ENCODE measurements around the gene TAF4B.

Gene TAF4B

GRCh38 chr18:26206488-26206887, 19.8 kb upstream of the TAF4B start:
- Histone ChIP-seq H3K4me1 (ENCODE audit: insufficient read depth, low read length, severe bottlenecking) (no peaks in the 10 kb centered on the region), H3K4me3 (ENCODE audit: low read depth, low read length, poor library complexity, severe bottlenecking) (no peak overlapping the region), H2AFZ (ENCODE audit: low read length) (no peak overlapping the region), H3K27me3 (ENCODE audit: insufficient read depth, low read length) (no peaks in the 10 kb centered on the region), H4K20me1 (ENCODE audit: insufficient read depth, low read length) (no peaks in the 10 kb centered on the region), H3K27ac (ENCODE audit: low read depth, low read length, poor library complexity, severe bottlenecking) (no peak overlapping the region), H3F3A (ENCODE audit: insufficient read depth, low read length) (no peaks in the 10 kb centered on the region), H3K4me2 (ENCODE audit: low read length) (no peak overlapping the region), H3K9ac (ENCODE audit: low read length) (no peak overlapping the region), H3K9me3 (ENCODE audit: low read length) (no peaks in the 10 kb centered on the region), H3K9me2 (ENCODE audit: low read depth, low read length) (no peaks in the 10 kb centered on the region), H3K79me2 (ENCODE audit: insufficient read depth, low read length) (no peaks in the 10 kb centered on the region), H3K36me3 (ENCODE audit: insufficient read depth, low read length) (no peaks in the 10 kb centered on the region)
- TF ChIP-seq EZH2 (IDR thresholded peaks at IDR 0.05; ENCODE audit: borderline replicate concordance, low read length) (no peak), CTCF (IDR thresholded peaks at IDR 0.05; ENCODE audit: low read length) (no peak)

GRCh38 chr18:26207937-26208336, 18.3 kb upstream of the TAF4B start:
- no peaks in the 10 kb centered on the region for H3K4me1 ChIP-seq (ENCODE audit: insufficient read depth, low read length, severe bottlenecking)
- H3K27ac ChIP-seq (ENCODE audit: low read depth, low read length, poor library complexity, severe bottlenecking) = no peak overlapping the region
- no peak for TF ChIP-seq EZH2 (IDR thresholded peaks at IDR 0.05; ENCODE audit: borderline replicate concordance, low read length)
- TF ChIP-seq CTCF (IDR thresholded peaks at IDR 0.05; ENCODE audit: low read length) = no peak
- H3K9ac ChIP-seq (ENCODE audit: low read length) = no peak overlapping the region
- no peaks in the 10 kb centered on the region for H3K9me3 ChIP-seq (ENCODE audit: low read length)
- no peaks in the 10 kb centered on the region for H3F3A ChIP-seq (ENCODE audit: insufficient read depth, low read length)
- H3K4me2 ChIP-seq (ENCODE audit: low read length) = no peak overlapping the region
- H2AFZ ChIP-seq (ENCODE audit: low read length) = no peak overlapping the region
- H3K36me3 ChIP-seq (ENCODE audit: insufficient read depth, low read length) = no peaks in the 10 kb centered on the region
- no peaks in the 10 kb centered on the region for H3K9me2 ChIP-seq (ENCODE audit: low read depth, low read length)
- H3K79me2 ChIP-seq (ENCODE audit: insufficient read depth, low read length) = no peaks in the 10 kb centered on the region
- H3K4me3 ChIP-seq (ENCODE audit: low read depth, low read length, poor library complexity, severe bottlenecking) = no peak overlapping the region
- no peaks in the 10 kb centered on the region for H3K27me3 ChIP-seq (ENCODE audit: insufficient read depth, low read length)
- H4K20me1 ChIP-seq (ENCODE audit: insufficient read depth, low read length) = no peaks in the 10 kb centered on the region

- Histone ChIP-seq H3K4me1 (ENCODE audit: insufficient read depth, low read length, severe bottlenecking) (no peaks in the 10 kb centered on the region), H3K4me2 (ENCODE audit: low read length) (no peak overlapping the region), H3K9me2 (ENCODE audit: low read depth, low read length) (no peaks in the 10 kb centered on the region), H3K27me3 (ENCODE audit: insufficient read depth, low read length) (no peaks in the 10 kb centered on the region), H2AFZ (ENCODE audit: low read length) (no peak overlapping the region), H3F3A (ENCODE audit: insufficient read depth, low read length) (no peaks in the 10 kb centered on the region), H3K79me2 (ENCODE audit: insufficient read depth, low read length) (no peaks in the 10 kb centered on the region), H3K36me3 (ENCODE audit: insufficient read depth, low read length) (no peaks in the 10 kb centered on the region), H3K27ac (ENCODE audit: low read depth, low read length, poor library complexity, severe bottlenecking) (no peak overlapping the region), H4K20me1 (ENCODE audit: insufficient read depth, low read length) (no peaks in the 10 kb centered on the region), H3K4me3 (ENCODE audit: low read depth, low read length, poor library complexity, severe bottlenecking) (no peak overlapping the region), H3K9ac (ENCODE audit: low read length) (no peak overlapping the region), H3K9me3 (ENCODE audit: low read length) (no peaks in the 10 kb centered on the region)
- no peak for TF ChIP-seq CTCF (IDR thresholded peaks at IDR 0.05; ENCODE audit: low read length)
- no peak for TF ChIP-seq EZH2 (IDR thresholded peaks at IDR 0.05; ENCODE audit: borderline replicate concordance, low read length)
These were observed 17.3 kb upstream of the TAF4B start for GRCh38 chr18:26208977-26209376.

Data from OCI-LY1 (cell line).